A172 (cell line): Measurements from ENCODE around the gene SLC5A12. TPM values are rescaled to one million over a fixed set of nuclear protein-coding genes. Genes with fewer than 3 reads are reported as not detected.
A peak's percentile ranks its signal among the peaks of the same experiment; 100 is the strongest.

Experiments used
- DNase-seq: peaks from one replicate; pipeline ENCODE4 v3.0.0-alpha.2; 2015; ENCODE audit warnings: low spot score
- total RNA-seq: library from RNA; depleted of rRNA; stranded (reverse); fragments of >200 nt; shearing (Covaris generic); gene quantifications from 2 replicates; pipeline ENCODE4 v1.2.3, GENCODE V29; 2014; rRNA removed

The SLC5A12 gene, protein sequence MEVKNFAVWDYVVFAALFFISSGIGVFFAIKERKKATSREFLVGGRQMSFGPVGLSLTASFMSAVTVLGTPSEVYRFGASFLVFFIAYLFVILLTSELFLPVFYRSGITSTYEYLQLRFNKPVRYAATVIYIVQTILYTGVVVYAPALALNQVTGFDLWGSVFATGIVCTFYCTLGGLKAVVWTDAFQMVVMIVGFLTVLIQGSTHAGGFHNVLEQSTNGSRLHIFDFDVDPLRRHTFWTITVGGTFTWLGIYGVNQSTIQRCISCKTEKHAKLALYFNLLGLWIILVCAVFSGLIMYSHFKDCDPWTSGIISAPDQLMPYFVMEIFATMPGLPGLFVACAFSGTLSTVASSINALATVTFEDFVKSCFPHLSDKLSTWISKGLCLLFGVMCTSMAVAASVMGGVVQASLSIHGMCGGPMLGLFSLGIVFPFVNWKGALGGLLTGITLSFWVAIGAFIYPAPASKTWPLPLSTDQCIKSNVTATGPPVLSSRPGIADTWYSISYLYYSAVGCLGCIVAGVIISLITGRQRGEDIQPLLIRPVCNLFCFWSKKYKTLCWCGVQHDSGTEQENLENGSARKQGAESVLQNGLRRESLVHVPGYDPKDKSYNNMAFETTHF
- total RNA-seq: 1.1 and 1.9 TPM in 2 replicates

GRCh38 chr11:26721948-26722475 lies at the start of gene SLC5A12:
Gene SLC5A12, minus strand, starts transcription at chr11:26722060. Its CDS starts 346 bp downstream, at chr11:26721714.
- DNase-seq: no peak

DNA sequence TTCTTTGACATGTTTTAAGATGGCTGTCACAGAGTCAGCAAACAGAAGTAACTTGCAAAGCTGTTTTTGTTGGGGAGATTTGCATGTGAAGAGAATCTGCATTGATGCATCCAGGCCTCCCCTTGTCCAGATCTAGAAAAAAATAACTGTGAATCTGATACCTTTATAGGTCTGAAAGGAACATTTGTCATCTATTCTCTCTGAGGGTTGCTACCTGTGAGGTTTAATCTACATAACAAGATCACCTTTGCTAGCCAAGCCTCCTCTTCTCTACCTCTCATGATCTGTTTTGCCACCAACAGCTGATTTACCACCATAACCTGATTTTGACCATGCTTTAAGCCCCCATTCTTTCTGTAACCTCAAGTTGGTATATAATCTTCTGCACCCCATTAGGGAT lies 47.2 kb upstream of the SLC5A12 start:
- no peak for DNase-seq

DNA sequence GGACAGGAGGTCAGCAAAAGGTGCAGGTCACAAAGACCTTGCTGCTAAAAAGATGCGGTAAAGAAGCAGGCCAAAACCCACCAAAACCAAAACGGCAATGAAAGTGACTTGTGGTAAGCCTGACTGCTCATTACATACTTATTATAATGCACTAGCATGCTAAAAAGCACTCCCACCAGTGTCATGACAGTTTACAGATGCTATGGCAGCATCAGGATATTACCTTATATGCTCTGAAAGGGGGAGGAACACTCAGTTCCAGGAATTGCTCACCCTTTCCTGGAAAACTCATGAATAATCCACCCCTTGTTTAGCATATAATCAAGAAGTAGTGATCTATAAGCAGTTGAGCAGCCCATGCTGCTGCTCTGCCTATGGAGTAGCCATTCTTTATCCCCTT lies 45.2 kb upstream of the SLC5A12 start:
- DNase-seq: no peak

DNA sequence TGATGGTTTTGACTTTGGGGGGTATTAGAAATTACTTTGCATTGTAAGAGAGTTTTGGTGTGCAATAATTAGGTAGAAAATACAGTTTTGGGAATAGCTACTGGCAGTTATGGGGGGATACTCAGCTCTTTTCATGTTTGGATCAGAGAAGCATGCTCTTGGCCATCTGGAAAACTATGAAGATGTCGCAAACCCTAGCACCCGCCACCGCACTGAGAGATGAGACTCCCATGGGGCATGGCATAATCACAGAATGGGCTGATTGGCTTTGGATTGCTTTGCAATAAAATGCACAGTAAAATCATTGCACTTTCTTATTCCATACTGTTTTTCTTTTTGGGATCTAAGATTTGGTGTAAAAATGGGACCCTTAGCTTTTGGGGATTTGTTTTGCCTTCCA lies 43.5 kb upstream of the SLC5A12 start:
- DNase-seq: no peak

GRCh38 chr11:26764825-26765224 lies 43.0 kb upstream of the SLC5A12 start:
- no peak for DNase-seq

- no peak for DNase-seq
These were observed 42.5 kb upstream of the SLC5A12 start for GRCh38 chr11:26764315-26764714.

- no peak for DNase-seq
These were observed 40.2 kb upstream of the SLC5A12 start for GRCh38 chr11:26762089-26762488.

DNA sequence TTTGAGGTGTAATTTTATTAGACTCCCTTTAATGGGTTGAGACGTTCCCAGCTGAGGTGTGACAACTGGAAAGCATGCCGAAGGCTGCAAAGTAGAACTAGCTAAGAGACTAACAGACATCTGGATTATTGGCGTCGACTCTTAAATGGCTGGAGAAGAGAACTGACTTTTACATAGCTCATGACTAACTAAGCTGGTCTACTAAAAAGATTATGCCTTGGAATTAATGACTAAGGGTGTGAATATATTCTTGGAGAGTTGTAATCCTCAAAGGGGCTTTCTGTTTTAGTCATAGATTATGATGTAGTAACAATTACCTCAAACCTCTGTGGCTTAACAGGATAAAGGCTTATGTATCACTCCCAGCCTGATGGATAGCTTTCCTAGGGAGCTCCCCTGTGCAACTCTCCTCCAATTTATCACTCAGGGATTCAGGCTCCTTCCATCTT lies 39.5 kb upstream of the SLC5A12 start:
- no peak for DNase-seq

- DNase-seq: no peak
These were observed 36.1 kb upstream of the SLC5A12 start for GRCh38 chr11:26757995-26758394.

DNA sequence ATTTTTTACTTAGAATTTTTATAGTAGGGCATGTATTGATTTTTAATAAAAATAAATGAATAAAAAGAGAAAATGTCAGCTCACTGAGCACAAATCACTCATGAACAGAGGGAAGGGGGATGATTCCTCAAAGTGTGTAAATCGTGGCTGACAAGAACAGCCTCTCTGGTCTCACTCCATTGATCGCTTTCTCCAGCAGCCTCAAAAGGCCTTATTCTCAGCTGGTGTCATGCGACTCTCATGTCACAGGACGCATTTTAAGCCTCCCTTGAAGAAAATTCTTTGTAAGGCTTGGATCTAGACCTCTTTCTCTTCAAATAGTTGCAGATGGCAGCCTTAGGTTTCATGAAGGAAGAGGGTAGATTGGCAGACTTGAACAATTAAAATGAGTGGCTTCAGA lies 33.9 kb upstream of the SLC5A12 start:
- no peak for DNase-seq

- peak; percentile 68 for DNase-seq
These were observed 32.1 kb upstream of the SLC5A12 start for GRCh38 chr11:26753723-26754504.

DNA sequence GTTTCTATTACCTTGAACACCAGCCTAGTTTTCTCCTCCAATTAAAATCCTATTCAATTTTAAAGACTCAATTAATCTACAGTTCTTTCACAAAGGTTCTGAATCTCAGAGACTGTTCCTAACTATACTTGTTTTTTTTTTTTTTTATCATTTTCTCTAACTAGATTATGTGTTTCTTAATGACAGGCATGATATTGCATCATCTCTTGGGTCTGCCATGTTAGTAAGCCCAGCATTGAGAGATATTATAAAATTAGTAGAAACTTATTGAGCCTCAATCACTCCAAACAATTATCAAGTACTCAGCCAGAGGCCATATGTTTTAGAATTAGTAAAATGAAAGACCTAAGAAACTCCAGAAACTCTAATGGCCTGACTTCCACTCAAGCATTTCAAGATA lies 28.1 kb upstream of the SLC5A12 start:
- no peak for DNase-seq

DNA sequence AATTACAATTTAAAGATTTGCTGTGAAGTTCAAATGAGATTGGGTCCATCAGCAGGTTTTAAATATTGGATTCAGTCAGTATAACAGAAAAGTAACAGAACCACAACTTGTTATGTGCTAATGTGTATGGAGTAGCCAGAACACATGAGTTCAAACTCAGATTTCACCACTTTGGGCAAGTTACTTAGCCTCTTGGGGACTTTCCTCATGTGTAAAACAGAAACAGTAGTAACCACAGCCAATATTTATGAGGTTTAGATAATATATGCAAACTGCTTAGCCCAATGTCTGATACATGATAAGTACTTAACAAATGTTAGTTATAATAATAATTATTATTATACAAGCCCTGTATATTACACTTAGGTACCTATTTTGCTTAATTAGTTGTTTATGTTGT lies 21.8 kb upstream of the SLC5A12 start:
- DNase-seq: no peak

DNA sequence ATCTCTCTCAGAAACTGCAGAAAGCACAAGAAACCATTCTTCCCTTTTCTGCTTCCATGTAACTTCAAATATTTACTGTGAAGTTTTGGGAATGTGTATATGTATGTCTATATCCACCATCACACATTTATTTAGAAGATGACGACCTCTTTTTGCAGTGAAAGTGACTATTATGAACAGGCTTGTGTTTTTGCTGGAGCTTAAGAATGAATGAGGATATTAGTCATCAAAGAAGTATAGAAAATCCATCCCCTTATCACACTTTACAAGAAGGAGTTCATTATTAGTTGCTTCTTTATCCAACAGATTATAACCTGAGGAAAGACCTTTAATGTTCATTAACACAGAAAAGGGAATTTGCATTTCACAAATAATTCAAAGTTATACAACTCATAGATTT lies 21.1 kb upstream of the SLC5A12 start:
- no peak for DNase-seq

DNA sequence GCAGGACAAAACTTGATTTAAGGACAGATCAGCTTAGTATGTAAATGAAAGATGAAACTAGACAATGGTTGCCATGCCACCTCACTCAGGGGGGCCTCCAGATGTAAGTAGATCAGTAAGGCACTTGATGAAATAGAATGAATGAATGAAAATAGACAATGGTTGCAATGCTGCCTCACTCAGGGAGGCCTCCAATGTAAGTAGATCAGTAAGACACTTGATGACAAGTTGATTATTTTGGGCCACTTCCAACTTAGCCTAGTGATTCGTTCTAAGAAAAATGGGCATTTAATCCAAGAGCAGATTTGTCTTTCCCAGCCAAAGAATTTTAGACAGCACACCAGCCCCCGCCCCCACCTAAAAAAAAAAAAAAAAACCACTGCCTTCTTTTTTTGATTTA lies 19.2 kb upstream of the SLC5A12 start:
- peak; percentile 22 for DNase-seq

DNA sequence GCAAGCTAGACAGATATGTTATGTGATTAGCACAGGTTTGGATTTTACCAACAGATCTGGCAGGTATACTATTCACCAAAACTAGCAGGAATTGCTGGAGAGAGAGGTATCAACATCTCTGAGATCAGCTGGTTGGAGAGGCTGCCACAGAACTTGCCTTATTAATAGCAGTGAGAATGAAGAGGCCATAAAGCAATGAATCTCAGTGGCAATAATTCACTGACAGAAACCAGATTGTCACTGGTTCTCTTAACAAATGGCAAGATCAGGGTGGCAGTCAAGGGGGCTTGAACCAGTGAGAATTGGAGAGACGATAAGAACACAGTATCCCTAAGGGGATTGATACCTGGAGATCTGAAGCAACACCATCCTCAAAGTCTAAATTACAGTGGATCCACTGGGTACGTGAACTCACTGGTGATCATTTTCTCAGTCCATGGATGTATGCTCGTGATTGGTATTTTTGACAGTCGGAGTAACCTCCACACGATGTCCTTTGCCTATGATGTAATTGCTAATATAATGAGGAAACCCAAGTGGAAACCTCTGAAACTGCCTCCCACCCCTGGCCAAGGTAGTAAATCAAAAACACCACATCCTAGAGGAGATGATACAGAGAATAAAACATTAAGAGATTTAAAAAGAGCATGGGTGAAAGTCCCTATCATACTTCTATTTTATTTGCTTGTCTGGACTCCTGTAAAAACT lies 17.7 kb upstream of the SLC5A12 start:
- no peak for DNase-seq

GRCh38 chr11:26734691-26735090 lies 12.8 kb upstream of the SLC5A12 start:
- DNase-seq: no peak

DNA sequence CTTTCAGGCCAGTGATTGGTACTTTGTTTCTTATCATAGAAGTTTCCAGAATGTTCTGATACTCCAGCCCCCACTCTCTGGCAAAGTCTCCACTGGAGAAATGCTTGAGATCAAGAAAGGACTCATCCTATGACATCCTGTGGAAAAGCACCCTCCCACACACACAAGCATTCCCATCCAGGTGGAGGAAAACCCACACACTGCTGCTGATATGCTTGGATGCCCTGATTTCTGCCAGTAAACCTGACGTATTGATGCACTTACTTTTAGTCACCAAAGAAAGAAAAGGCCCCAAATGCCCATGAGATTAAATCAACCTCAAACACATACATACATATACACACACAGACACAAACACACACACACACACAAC lies 9.2 kb upstream of the SLC5A12 start:
- DNase-seq: no peak

DNA sequence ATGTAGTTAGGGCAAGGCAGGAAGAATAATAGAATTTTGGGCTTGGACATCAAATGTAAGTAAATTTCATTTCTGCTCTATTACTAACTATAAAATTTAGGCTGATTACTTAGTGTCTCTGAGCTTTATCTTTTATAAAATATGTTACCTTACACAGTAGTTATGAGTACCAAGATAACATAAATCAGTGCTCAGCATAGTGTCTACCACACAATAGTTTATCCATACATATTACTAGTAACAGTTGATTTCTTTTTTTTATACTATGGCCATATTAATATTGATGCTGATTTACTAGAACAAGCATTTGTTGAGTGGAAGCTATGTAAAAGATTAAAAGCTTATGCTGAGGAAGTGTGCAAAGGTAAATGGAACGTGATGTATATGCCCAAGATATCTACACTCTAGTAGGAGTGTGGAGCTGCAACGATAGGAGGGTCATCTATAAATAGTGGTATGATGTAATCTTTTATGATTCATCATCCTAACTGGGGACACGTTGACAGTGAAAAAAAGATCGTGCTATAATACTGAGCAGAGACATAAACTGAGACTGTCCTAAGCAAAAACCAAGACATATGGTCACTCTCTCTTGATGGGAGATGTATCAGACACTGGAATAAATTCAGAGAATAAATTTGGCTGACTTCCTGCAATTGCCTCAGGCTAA lies 8.7 kb upstream of the SLC5A12 start:
- DNase-seq: peak; percentile 18

DNA sequence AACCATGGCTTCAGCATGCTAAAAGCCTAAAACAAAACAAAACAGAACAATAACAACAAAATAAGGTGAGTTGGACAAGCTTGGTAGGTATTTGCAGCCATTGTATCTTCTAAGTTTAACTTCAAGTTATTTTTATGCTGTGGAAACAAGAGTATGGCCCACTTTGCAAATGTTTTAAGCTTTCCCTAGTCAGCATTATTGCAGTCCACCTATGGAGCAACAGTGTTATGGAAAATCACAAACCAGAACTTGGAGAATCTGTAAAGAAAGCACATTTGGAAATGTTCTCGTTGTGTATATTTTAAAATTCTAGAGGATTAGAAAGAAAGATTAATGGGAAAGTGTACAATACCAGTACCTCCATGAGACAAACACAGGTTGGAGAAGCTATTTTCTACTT lies 7.4 kb upstream of the SLC5A12 start:
- DNase-seq: no peak

- DNase-seq: no peak
These were observed 5.1 kb upstream of the SLC5A12 start for GRCh38 chr11:26726960-26727359.
